ENCODE measurements around the gene LNPEP.

Gene LNPEP

DNA sequence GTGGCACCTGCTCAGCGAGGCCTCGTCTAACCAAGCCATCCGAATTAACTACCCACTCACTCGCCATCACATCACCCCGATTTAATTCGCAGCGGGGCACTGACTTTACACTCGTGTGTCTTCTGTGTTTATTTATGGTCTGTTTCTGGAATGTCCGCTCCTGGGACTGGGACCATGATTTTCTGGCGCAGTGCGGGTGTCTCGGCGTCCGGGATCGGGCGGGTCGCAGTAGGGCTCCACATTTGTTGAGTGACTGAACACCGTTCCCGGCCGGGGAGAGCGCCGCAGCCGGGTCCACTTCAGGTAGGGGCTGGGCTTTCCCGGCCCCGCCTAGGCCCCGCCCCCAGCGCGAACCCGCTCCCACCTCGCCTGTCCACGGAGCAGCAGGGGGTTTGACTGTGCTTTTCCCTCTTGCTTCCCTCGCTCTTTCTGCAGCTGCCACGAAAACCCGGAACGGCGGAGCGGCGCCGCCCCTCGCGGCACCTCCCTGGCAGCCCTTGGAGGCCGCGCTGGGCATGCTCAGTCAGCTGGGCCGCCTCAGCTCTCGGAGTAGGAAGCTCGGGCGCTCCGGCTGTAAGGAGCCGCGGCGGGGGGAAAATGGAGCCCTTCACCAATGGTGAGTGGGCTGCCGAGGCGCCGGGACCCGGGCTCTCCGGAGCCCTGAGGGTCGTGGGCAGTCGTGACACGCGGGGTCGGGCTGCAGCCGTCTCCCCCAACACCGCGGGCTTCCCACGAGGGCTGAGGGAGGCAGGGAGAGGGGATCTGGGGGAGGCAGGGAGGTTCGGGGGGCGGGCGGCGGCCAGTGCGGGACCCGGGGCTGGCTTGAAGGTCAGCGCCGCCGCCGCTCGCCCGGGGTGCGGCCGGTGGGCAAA is at the start of gene LNPEP:
LNPEP (plus strand) TSS at position 522 of the 872 bp plus-strand sequence; CDS start at position 598, 76 bp downstream.
- DNase-seq (ENCODE audit: low read depth, low spot score) = peak; percentile 96
- peak within 1 kb of the TSS; percentile 95 for H3K27ac ChIP-seq

DNA sequence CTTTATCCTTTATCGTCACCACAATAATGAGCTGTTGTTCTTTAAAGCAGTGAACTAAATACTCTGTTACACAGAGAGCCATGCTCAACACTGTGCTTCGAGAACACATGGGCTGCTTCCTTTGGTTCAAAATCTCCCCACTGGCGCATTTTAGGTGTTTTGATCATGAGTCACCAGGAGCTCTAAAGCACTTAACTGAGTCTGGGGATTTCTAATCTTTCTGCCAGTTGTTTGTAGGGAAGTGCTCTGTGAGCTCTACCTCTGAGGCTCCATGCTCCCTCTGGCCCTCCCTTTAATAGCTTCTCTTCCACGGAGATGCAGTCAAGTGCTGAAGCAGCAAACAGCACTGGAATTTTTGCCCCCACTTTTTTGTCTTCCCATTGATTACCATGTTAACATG is 42.5 kb upstream of the LNPEP start:
- no peak overlapping the region for H3K27ac ChIP-seq
- DNase-seq (ENCODE audit: low read depth, low spot score) = no peak

DNA sequence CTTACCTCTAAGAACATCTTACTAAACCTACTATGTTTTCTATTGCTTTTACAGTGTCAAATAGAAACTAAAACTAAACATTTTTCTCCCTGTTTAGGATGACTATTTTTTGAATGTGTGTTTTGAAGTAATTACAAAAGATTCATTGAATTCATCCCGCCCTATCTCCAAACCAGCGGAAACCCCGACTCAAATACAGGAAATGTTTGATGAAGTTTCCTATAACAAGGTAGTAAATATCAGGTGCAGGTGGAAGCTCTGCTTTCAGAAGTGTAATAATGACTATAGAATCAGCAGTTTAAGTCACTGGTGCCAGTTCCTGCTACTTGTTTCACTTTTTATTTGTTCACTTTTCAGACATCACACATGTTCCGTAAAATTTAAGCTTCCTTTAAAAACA is 39.6 kb upstream of the LNPEP start:
- H3K27ac ChIP-seq = no peak overlapping the region
- DNase-seq (ENCODE audit: low read depth, low spot score) = no peak

DNA sequence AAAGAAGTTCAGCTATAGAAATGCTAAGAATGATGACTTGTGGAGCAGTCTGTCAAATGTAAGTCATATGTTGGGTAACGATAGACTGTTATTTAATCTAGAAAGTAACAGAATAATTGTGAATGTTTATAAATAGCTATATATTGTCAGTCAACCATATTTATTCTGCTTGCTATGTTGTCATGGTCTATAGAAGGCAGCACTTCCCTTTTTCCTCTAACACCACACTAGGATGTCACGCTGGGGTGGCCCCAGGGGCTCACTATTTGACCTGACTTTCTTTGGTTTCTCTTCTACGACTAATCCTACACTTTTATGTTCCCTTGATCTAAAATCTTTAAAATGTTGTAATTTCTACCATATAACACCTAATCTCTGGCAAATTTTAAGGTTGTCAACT is 39.1 kb upstream of the LNPEP start:
- H3K27ac ChIP-seq = no peak overlapping the region
- no peak for DNase-seq (ENCODE audit: low read depth, low spot score)

DNA sequence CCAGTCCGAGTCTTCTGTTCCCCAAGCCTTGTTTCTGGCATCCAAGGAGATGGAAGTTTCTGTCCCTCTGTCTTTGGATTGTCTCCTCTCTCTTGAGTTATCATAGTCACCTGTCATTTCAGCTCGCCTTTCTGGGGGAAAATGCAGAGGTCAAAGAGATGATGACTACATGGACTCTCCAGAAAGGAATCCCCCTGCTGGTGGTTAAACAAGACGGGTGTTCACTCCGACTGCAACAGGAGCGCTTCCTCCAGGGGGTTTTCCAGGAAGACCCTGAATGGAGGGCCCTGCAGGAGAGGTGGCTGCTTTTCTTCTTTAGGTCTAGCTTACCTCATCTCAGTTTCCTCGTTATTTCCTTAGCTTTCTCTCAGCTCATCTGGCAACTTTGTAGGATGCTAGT is 34.5 kb upstream of the LNPEP start:
- no peak for DNase-seq (ENCODE audit: low read depth, low spot score)
- H3K27ac ChIP-seq = no peak overlapping the region

DNA sequence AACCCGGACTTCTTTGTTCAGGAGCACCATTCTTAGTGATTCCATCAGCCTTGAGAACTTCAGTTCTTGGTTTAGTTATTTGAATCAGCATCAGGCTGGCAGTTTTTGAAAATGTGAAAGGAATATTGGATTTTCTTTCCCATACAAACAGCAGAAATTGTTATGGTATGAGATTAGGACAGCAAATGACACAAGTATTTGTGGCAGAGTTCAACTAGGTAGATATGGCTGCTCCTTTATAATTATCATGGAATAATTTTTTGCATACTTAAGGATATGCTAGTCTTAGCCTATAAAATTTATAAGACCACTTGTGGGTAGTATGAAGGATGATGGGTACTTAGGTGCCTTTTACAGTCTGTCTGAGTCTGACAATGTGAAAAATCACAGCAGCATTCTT is 34.0 kb upstream of the LNPEP start:
- no peak for DNase-seq (ENCODE audit: low read depth, low spot score)

DNA sequence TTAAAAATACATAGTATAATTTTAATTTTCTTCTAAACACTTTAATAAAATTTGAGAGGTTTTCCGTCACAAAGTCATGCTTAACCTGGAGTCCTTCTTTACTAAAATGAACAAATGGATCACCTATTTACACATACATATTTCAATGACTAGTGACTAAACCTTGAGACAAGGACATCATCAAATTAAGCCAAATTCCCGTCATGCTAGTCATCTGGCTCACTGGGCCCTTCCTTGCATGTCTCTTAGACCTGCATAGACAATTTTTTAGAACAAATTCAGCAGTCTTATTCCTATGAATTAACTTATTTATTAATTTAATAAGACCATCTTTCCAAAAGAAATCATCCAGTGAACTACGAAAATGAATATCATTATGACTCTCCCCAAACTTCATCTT is 33.0 kb upstream of the LNPEP start:
- DNase-seq (ENCODE audit: low read depth, low spot score) = no peak
- H3K27ac ChIP-seq = peak overlapping the region; percentile 8

More for the DNA sequence above, 34.0 kb upstream of the LNPEP start:
- no peak overlapping the region for H3K27ac ChIP-seq

DNA sequence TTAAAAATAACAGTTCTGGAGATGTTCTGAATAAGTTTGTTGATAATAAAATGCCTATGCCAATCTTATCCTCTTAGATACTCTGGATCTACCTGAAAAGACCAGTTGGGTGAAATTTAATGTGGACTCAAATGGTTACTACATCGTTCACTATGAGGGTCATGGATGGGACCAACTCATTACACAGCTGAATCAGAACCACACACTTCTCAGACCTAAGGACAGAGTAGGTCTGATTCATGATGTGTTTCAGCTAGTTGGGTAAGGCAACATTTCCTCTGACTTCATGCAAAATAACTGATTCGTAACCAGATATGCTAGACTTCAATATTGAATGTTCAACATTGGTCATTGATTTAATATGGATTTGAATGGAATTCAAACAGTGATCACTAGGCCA is 32.6 kb upstream of the LNPEP start:
- no peak for DNase-seq (ENCODE audit: low read depth, low spot score)
- H3K27ac ChIP-seq = peak overlapping the region; percentile 8

DNA sequence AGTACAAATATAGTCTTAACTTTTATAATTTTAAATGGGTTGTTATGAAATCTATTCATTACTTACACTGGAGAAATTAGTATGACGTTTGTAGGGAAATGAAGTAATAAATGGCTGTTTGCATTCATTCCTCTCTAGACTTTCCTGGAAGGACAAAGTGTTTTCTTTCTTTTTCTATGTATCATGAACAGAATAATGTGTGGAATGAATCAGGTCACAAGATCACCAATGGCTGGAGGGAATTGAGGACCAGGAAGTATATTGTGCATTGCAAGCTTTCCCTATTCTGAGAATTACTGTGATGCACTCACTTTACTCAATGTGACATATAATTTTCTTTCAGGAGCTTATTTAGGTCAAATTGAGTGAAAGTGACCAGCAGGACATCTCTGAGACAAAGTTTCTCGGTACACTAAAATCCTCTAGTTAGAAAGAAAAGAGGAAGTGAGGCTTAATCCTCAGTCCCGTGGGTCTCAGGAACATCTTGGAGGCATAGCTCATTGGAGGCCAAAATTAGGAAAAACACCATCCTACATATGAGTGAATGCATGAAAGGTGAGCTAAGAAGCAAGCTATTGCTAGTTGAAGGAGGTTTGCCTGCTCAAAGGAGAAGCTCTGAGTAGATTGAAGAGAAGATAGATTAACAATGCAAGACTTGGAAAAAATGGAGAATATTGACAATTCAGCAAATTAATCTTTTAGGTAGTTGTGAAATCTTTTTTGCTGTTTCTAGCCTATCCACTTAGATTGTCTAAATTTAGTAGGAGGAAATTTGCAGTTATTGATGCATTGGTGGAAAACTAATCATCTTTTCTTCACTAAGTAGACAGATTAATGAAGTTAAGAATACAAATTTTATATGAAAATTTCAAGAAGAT is 31.6 kb upstream of the LNPEP start:
- DNase-seq (ENCODE audit: low read depth, low spot score) = no peak
- H3K27ac ChIP-seq = peak overlapping the region; percentile 8

DNA sequence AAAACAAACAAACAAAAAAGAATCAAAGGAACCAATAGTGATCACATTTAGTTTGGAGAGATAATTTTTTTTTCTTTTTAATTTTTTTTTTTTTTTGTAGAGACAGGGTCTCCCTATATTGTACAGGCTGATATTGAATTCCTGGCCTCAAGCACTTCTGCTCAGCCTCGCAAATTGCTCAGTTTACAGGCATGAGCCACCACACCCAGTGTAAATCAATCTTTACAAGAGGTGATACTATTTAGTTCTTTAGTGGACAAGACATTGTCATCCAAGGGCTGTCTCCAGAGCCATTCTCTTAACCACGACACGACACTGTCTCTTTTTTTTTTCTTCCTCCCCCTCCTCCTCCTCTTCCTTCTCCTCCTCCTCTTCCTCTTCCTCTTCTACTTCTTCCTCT is 30.0 kb upstream of the LNPEP start:
- no peak for DNase-seq (ENCODE audit: low read depth, low spot score)
- no peak overlapping the region for H3K27ac ChIP-seq

DNA sequence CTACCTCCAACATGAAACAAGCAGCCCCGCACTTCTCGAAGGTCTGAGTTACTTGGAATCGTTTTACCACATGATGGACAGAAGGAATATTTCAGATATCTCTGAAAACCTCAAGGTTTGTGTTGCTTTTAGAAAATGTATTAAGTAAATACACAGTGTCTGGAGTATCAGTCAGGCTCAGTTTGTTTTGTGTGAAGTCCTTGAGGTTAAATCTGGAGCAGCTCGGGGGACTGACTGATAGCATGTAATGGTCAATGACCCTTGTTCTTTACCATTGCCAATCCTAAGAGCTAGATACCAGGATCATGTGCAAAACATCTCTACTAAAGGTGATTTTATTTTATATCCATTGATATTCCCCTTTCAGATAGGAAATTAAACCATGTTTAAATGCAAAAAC is 26.9 kb upstream of the LNPEP start:
- DNase-seq (ENCODE audit: low read depth, low spot score) = no peak
- H3K27ac ChIP-seq = no peak overlapping the region

DNA sequence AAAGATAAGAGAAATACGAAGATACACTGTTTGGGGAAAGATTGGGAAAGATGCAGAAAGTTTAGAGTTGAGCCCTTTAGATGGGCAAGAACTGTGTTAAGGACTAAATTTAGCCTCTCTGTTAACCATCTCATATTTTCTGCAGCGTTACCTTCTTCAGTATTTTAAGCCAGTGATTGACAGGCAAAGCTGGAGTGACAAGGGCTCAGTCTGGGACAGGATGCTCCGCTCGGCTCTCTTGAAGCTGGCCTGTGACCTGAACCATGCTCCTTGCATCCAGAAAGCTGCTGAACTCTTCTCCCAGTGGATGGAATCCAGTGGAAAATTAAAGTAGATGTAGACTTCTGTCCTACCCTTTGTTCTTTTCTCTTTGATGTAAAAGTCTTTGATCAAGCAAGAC is 26.4 kb upstream of the LNPEP start:
- H3K27ac ChIP-seq = no peak overlapping the region
- DNase-seq (ENCODE audit: low read depth, low spot score) = no peak

DNA sequence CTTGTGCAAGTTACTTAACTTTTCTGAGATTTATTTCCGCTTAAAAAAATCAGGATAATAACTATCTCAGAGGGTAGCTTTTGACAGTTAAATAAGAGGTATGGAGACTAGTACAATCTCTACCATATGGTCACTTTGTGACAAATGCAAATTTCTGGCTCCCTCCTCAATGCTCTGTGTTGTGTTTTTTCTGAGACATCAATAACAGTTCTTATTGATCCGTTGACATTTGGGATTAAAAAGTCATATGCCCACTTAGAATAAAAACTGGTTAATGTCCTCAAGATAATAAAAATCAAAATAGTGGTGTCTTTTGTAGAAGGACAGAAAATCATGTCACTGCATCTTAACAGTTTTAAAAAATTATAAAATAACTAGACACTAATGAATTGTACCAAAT is 24.7 kb upstream of the LNPEP start:
- H3K27ac ChIP-seq = no peak overlapping the region
- no peak for DNase-seq (ENCODE audit: low read depth, low spot score)

DNA sequence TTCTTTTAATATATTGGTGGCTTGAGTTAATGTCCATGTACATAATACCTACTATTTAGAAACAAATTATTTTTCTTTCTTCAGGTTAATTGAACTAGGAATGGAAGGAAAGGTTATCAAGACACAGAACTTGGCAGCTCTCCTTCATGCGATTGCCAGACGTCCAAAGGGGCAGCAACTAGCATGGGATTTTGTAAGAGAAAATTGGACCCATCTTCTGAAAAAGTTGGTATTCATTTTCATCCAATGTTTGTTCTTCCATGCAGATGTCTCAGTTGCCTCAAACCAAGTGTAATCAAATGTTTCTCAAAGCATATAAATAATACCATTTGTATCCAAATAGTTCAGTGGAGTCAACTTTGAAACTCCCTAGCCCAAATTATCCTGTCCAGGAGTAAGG is 22.6 kb upstream of the LNPEP start:
- no peak for DNase-seq (ENCODE audit: low read depth, low spot score)
- H3K27ac ChIP-seq = no peak overlapping the region

DNA sequence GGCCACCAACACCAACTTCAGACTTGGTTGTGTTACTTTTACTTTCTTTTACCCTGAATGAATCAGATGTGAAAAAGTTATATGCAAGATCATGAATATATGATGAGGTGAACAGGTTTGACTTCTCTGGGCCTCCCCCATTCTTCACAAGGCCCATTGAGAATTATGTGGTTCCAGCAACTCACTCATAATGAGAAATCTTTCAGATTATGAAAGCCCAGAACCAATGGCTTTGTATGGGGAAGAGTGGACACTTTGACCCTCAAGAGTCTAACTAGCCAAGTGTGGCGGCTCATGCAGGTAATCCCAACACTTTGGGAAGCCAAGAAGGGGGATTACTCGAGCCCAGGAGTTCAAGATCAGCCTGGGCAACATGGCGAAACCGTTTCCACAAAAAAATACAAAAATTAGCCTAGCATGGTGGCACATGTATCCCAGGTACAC is 16.1 kb upstream of the LNPEP start:
- no peak for DNase-seq (ENCODE audit: low read depth, low spot score)
- H3K27ac ChIP-seq = no peak overlapping the region

DNA sequence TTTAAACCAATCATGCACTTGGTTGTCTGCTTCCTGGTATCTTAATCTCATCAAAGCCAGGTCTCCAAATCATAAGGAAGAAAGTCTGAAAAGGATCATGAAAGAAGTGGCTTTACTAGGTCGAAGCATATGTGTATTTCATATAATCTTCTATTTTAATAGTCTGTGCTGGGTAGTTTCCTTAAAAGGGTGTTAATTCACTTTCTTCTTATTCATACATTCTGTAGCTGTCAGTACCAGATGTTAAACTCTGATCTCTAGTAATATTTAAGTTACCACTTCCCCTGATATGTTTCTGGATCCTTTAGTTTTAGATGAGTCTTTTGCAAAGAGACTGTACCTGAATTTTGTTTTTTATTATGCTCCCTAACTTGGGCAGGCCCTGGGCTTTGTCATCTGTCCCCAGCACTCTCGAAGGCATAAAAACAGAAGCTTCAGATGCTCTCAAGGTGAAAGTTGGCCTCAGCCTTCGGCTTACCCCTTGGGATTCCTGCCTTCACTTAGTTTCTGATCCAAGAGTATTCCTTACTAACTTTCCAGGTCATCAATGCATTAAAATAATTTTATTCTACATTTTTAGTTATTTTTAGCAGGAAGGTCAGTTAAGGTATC is 15.0 kb upstream of the LNPEP start:
- no peak for DNase-seq (ENCODE audit: low read depth, low spot score)

DNA sequence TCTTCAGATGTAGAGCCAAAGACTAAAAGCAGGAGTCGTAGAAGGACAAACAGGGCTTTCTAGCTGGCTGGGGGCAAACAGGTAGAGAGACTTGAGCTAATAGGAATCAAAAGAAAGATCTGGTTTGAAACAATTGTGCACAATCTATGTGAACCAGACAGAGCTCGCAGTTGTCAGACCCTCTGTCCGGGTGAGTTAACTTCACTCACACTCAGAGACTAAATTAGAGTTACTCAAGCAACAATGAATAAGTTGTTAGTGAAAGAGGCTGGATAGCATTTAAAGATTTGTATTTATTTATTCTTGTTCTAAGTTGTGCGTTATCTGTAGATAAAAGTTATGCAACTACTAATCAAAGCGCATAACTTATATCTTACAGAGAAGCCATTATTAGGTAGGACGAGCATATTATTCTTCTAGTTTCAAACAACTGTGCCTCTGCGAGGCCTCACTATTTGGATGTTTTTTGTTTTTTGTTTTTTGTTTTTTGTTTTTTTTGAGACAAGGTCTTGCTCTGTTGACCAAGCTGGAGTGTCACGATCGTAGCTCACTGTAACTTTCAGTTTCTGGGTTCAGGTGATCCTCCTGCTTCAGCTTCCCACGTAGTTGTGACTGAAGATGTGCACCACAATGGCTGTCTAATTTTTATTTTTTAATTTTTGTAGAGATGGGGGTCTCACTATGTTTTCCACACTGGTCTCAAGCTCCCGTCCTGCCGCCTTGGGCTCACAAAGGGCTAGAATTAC is 13.2 kb upstream of the LNPEP start:
- H3K27ac ChIP-seq = peak overlapping the region; percentile 67
- DNase-seq (ENCODE audit: low read depth, low spot score) = no peak

More for the DNA sequence above, 15.0 kb upstream of the LNPEP start:
- H3K27ac ChIP-seq = peak overlapping the region; percentile 45

DNA sequence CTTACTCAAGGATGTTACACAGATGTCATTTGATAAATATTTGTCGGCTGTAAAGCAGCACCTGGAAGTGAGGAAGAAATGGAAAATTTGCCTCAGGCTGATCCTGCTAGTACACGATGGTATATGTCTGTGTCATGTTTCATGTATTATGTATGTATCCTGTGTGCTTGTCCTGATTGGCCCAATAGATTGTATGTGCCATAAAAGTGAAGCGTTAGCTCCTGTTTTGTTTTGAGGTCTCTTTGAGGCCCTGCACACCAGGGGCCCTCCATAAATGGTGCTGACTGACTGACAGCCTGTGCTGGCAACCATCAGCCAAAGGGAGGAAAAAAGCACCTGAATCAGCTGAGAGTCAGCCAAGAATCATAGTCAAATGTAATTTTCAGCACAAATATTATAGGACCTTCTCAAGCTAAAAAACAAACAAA is 11.8 kb upstream of the LNPEP start:
- peak overlapping the region; percentile 67 for H3K27ac ChIP-seq
- DNase-seq (ENCODE audit: low read depth, low spot score) = peak; percentile 54

DNA sequence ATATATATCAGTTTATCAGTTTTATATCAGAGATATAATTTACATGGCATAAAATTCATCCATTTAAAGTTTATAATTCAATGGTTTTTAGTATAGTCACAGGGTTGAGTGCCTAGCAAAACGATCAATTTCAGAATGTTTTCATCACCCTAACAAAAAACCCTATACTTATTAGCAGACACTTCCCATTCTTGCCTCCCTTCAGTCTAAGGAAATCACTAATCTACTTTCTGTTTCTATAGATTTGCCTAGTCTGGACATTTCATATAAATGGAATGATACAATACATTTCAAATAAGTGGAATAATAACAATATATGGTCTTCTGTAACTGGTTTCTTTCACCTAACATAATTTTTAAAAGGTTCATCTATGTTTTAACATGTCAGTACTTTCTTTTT is 9.6 kb upstream of the LNPEP start:
- no peak overlapping the region for H3K27ac ChIP-seq
- no peak for DNase-seq (ENCODE audit: low read depth, low spot score)

DNA sequence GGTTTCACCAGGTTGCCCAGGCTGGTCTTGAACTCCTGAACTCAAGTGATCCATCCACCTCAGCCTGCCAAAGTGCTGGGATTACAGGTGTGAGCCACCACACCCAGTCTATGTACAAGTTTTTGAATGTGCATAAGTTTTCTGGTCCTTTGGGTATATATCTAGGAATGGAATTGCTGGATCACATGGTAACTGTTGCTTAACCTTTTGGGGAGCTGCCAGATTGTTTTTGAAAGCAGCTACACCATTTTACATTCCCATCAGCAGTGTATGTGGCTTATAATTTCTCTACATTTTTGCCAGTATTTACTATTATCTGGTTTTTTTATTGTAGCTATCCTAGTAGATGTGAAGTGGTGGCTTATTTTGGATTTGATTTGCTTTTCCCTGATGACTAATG is 8.9 kb upstream of the LNPEP start:
- H3K27ac ChIP-seq = no peak overlapping the region
- no peak for DNase-seq (ENCODE audit: low read depth, low spot score)
